Smooth muscle cell of the pulmonary artery (primary cell): Measurements from ENCODE around the gene TRDN. TPM values are rescaled to one million over a fixed set of nuclear protein-coding genes. Genes with fewer than 3 reads are reported as not detected.

Experiments used
- total RNA-seq: library from RNA; depleted of rRNA; stranded (reverse); fragments of >200 nt; gene quantifications from 2 replicates; pipeline ENCODE4 v1.2.3, GENCODE V29; 2014

The TRDN gene
- 0.10 TPM in 1 of 2 replicates, not detected in the other for total RNA-seq

GRCh38 chr6:123636782-123637181, at the start of gene TRDN:
Gene TRDN (minus strand): TSS chr6:123636950. CDS start chr6:123636775, 175 bp downstream.

Other genes with a start within 250 kb of the TRDN start
- under 0.01 and 0.10 TPM in 2 replicates for gene NKAIN2, start 166.9 kb upstream of the TRDN start, total RNA-seq